ENCODE data around the gene SRP9.

GRCh38 chr1:225750420-225750819 is 27.2 kb upstream of the SRP9 start:
- no peak for TF ChIP-seq CTCF (IDR thresholded peaks at IDR 0.05)
- TF ChIP-seq POLR2A (IDR thresholded peaks at IDR 0.05), result no peak
